Right renal cortex interstitium (tissue), 3 donors: ENCODE data around the gene LRRC25. TPM values are rescaled to one million over a fixed set of nuclear protein-coding genes. Genes with fewer than 3 reads are reported as not detected.
"Not testable (repeated sequence)": the region's sequence is repeated elsewhere in the genome, so short reads cannot be mapped to it uniquely, and the experiment has no call there.

Experiments used
- DNase-seq, 3 donors: peaks; one replicate each; pipeline ENCODE4 v3.0.0-alpha.2; 2013; ENCODE audit warnings: low read depth in 3 of 3, low spot score in 2 of 3
- polyA plus RNA-seq, 3 donors: library from polyadenylated mRNA; unstranded; fragments of 120-200 nt; gene quantifications; one replicate each; pipeline ENCODE4 v1.2.1, GENCODE V29; 2013; ENCODE audit not compliant: insufficient read length in 3 of 3

The LRRC25 gene
- polyA plus RNA-seq, 3 donors = 0.65 to 1.2 (median 0.85) TPM

DNA sequence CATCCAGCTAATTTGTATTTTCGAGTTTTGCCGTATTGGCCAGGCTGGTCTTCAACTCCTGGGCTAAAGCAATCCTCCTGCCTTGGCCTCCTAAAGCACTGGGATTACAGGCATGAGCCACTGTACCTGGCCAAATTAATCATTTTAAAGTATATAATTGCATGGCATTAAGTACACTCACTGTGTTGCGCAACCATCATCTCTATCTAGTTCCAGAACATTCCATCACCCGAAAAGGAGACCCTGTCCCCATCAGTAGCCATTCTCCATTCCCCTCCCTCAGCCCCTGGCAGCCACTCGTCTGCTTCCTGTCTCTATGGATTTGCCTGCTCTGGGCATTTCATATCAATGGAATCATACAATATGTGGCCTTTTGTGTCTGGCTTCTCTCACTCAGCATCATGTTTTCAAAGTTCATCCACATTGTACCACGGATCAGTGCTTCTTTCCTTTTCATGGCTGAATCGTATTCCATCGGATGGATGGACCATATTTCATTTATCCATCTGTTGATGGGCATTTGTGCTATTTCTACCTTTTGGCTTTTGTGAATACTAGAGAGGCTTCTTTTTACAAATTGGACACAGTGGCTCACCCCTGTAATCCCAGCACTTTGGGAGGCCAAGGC, 43.9 kb downstream of the LRRC25 start:
- DNase-seq = no peak

DNA sequence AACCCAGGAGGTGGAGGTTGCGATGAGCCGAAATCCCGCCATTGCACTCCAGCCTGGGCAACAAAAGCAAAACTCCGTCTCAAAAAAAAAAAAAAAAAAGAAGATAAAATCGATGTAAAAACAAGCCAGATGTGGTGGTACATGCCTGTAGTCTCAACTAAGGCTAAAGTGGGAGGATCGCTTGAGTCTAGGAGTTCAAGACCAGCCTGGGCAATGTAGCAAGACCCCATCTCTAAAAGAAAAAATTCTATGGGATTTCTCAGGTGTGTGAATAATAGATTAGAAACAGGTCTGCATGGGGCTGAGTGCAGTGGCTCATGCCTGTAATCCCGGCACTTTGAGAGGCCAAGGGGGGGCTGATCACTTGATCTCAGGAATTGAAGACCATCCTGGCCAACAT, 45.9 kb downstream of the LRRC25 start:
- DNase-seq = no peak

DNA sequence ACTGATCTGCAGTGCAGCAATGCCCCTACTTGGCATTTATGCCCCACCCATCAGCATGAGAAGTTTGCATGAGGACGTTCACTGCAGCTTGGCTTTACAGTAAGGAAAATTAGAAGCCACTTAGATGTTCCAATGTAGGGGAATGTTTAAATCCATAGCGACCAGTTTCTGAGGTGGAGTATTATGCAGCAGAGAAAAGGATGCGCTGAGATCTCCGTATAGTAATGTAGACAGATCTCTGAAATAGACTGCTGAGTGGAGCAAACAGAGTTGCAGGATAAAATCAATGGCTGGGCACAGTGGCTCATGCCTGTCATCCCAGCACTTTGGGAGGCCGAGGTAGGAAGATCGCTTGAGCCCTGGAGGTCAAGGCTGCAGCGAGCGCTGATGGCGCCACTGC, 46.9 kb downstream of the LRRC25 start:
- DNase-seq = no peak

- DNase-seq = no peak
These were observed 47.8 kb downstream of the LRRC25 start for GRCh38 chr19:18349524-18350128.

DNA sequence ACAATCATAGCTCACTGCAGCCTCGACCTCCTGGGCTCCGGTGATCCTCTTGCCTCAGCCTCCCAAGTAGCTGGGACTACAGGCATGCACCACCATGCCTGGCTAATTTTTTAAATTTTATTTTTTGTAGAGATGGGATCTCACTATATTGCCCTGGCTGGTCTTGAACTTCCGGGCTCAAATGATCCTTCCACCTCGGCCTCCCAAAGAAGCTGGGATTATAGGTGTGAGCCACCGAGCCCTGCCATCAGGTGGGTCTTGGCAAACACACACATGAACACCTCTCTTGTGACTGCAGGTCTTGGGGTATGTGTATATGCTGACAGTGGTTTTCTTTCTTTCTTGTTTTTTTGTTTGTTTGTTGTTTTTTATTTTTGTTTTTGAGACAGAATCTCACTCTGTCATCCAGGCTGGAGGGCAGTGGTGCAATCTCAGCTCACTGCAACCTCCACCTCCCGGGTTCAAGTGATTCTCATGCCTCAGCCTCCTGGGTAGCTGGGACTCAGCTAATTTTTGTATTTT, 48.5 kb downstream of the LRRC25 start:
- not testable (repeated sequence) for DNase-seq

- no peak for DNase-seq
These were observed 49.3 kb downstream of the LRRC25 start for GRCh38 chr19:18348171-18348570.

DNA sequence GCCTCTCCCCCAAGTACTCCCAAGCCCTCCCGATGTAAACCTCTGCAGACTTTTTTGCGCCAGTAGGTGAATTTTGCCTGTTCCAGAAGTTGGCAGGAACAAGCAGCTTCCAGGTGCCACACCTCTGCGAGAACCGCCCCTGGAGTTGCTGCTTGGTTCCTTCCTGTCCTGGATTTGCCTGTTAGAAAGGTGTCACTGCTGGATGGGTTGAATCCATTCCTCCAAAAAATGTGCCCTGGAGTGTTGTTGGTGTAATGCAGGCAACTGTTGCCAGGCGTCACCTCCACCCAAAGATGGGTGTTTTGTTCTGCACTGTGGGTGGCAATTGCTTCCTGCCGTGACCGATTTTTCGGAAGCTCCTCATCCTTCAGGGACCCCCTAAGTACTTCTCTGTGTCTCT, 51.3 kb downstream of the LRRC25 start:
- DNase-seq = no peak

GRCh38 chr19:18345296-18345695, 52.1 kb downstream of the LRRC25 start:
- DNase-seq = no peak

- no peak for DNase-seq
These were observed 52.9 kb downstream of the LRRC25 start for GRCh38 chr19:18344582-18344950.

- DNase-seq = no peak
These were observed 55.3 kb downstream of the LRRC25 start for GRCh38 chr19:18342090-18342632.

Other genes starting within 250 kb of the LRRC25 start
- 10 to 100 TPM; 20.0 to 27.1 (median 26.7) TPM for gene PIK3R2, start 244.5 kb downstream of the LRRC25 start, polyA plus RNA-seq
- 10 to 100 TPM; 12.0 to 19.8 (median 17.6) TPM for gene IFI30, start 223.8 kb downstream of the LRRC25 start, polyA plus RNA-seq
- gene MPV17L2, start 204.4 kb downstream of the LRRC25 start, polyA plus RNA-seq = 10 to 100 TPM in 1 of 3 donors, 1 to 10 TPM in 2; 9.0 to 10.4 (median 9.8) TPM
- gene RAB3A, start 193.6 kb downstream of the LRRC25 start, polyA plus RNA-seq = 1 to 10 TPM; 3.4 to 5.1 (median 3.9) TPM
- 1 to 10 TPM in 1 of 3 donors, under 1 TPM in 2; 0.33 to 1.0 (median 0.71) TPM for gene PDE4C, start 171.2 kb downstream of the LRRC25 start, polyA plus RNA-seq
- gene IQCN, start 123.2 kb downstream of the LRRC25 start, polyA plus RNA-seq = 1 to 10 TPM; 3.8 to 4.4 (median 4.3) TPM
- 10 to 100 TPM; 52.4 to 74.7 (median 64.6) TPM for gene JUND, start 116.0 kb downstream of the LRRC25 start, polyA plus RNA-seq
- gene LSM4, start 74.5 kb downstream of the LRRC25 start, polyA plus RNA-seq = 10 to 100 TPM; 87.7 to 90.8 (median 88.0) TPM
- gene PGPEP1, start 57.0 kb downstream of the LRRC25 start, polyA plus RNA-seq = 10 to 100 TPM; 18.9 to 21.0 (median 21.0) TPM
- gene GDF15, start 11.5 kb downstream of the LRRC25 start, polyA plus RNA-seq = 1 to 10 TPM; 2.6 to 5.2 (median 3.2) TPM
- 10 to 100 TPM; 51.1 to 65.2 (median 61.6) TPM for gene SSBP4, start 21.8 kb upstream of the LRRC25 start, polyA plus RNA-seq
- 10 to 100 TPM; 89.5 to 99.8 (median 98.8) TPM for gene ISYNA1, start 40.5 kb upstream of the LRRC25 start, polyA plus RNA-seq
- 1 to 10 TPM; 8.4 to 8.6 (median 8.4) TPM for gene ELL, start 124.4 kb upstream of the LRRC25 start, polyA plus RNA-seq
- gene FKBP8, start 146.0 kb upstream of the LRRC25 start, polyA plus RNA-seq = 100 to 1,000 TPM; 134 to 170 (median 153) TPM
- gene KXD1, start 160.2 kb upstream of the LRRC25 start, polyA plus RNA-seq = 10 to 100 TPM; 50.3 to 56.0 (median 51.8) TPM
- gene UBA52, start 174.2 kb upstream of the LRRC25 start, polyA plus RNA-seq = 100 to 1,000 TPM; 768 to 922 (median 860) TPM
- gene REX1BD, start 191.2 kb upstream of the LRRC25 start, polyA plus RNA-seq = 10 to 100 TPM; 22.0 to 24.5 (median 22.3) TPM
- gene CRLF1, start 209.2 kb upstream of the LRRC25 start, polyA plus RNA-seq = 1 to 10 TPM; 2.7 to 3.5 (median 3.2) TPM
- 1 to 10 TPM; 1.5 to 2.6 (median 1.9) TPM for gene TMEM59L, start 215.2 kb upstream of the LRRC25 start, polyA plus RNA-seq
- gene KLHL26, start 239.4 kb upstream of the LRRC25 start, polyA plus RNA-seq = 1 to 10 TPM; 5.0 to 6.1 (median 5.3) TPM